ENCODE results near the gene VAPB. TPM values are rescaled to one million over a fixed set of nuclear protein-coding genes. Genes with fewer than 3 reads are reported as not detected.

VAPB gene
- total RNA-seq, 1 experiment from 2014 or later: 65.1 TPM

- Histone ChIP-seq H3K4ac (ENCODE audit: low read depth, low read length) (no peak overlapping the region), H3K27me3 (ENCODE audit: insufficient read depth, low read length) (no peaks in the 10 kb centered on the region), H2BK12ac (ENCODE audit: insufficient read length, low read depth, low read length) (no peak overlapping the region), H2BK15ac (ENCODE audit: low read depth, low read length) (no peak overlapping the region), H3K56ac (ENCODE audit: insufficient read length, low read depth, low read length) (no peak overlapping the region), H3K4me1 (ENCODE audit: insufficient read depth, low read length) (peaks cover 12% of the 10 kb centered on the region), H3K9ac (ENCODE audit: extremely low read depth, insufficient read length, low read length) (no peak overlapping the region), H2BK5ac (ENCODE audit: insufficient read length, low read length) (no peak overlapping the region), H2BK120ac (ENCODE audit: low read depth, low read length, poor library complexity, severe bottlenecking) (no peak overlapping the region), H4K91ac (ENCODE audit: insufficient read length, low read depth, low read length) (no peak overlapping the region), H3K27ac (ENCODE audit: insufficient read length, low read depth, low read length) (no peak overlapping the region), H4K5ac (ENCODE audit: insufficient read length, low read depth, low read length) (no peak overlapping the region), H2AFZ (ENCODE audit: low read length) (no peak overlapping the region), H3K23me2 (ENCODE audit: insufficient read length, low read depth, low read length, poor library complexity, severe bottlenecking) (no peaks in the 10 kb centered on the region), H3K23ac (ENCODE audit: insufficient read length, low read depth, low read length) (no peak overlapping the region), H4K8ac (replicated peaks; ENCODE audit: insufficient read length, low read depth, low read length) (no peak overlapping the region), H2AK5ac (ENCODE audit: insufficient read length, low read length) (no peak overlapping the region), H3K4me2 (ENCODE audit: insufficient read depth, insufficient read length, low read length) (no peak overlapping the region), H4K20me1 (ENCODE audit: control insufficient read depth, insufficient read depth, insufficient read length) (no peaks in the 10 kb centered on the region), H3T11ph (ENCODE audit: low read length) (no peak overlapping the region), H3K79me2 (ENCODE audit: insufficient read depth, low read length) (peaks cover 11% of the 10 kb centered on the region; the same call in 1 of the 2 replicates), H3K9me3 (ENCODE audit: control insufficient read depth, low read depth, low read length) (no peaks in the 10 kb centered on the region), H2BK20ac (ENCODE audit: low read depth, low read length, poor library complexity, severe bottlenecking) (no peak overlapping the region), H3K79me1 (ENCODE audit: insufficient read depth, low read depth, low read length, poor library complexity, severe bottlenecking) (peaks cover under 1% of the 10 kb centered on the region), H3K18ac (ENCODE audit: insufficient read length, low read depth, low read length) (no peak overlapping the region), H3K14ac (ENCODE audit: insufficient read depth, low read length) (no peak overlapping the region)
- no peak for DNase-seq
- Mint-ChIP-seq H3K9me3 (no peaks in the 10 kb centered on the region), H3K36me3 (ENCODE audit: insufficient read depth in 1 of 3, low read depth in 3 of 3) (peaks cover 7 to 22% (median 19%) of the 10 kb centered on the region in 3 experiments; a peak in 5 of 7 replicates), H3K27me3 (ENCODE audit: low read depth) (no peaks in the 10 kb centered on the region), H3K27ac (peak overlapping the region in 2 of 3 experiments; percentile 38 to 42; a peak in 5 of 7 replicates), H3K4me1 (peaks cover 43% of the 10 kb centered on the region in 2 experiments), H3K4me3 (no peak overlapping the region)
- TF ChIP-seq CTCF (conservative IDR thresholded peaks at IDR 0.05): no peak
- WGBS (ENCODE audit: extremely low coverage, insufficient read length, low lambda C conversion rate): no CpG with 5 or more reads among the region's 2 CpGs
These were observed 44.1 kb downstream of the VAPB start for GRCh38 chr20:58433029-58433647.
